ENCODE results near the gene INF2. TPM values are rescaled to one million over a fixed set of nuclear protein-coding genes. Genes with fewer than 3 reads are reported as not detected.

The INF2 gene
- total RNA-seq, 2 experiments from 2014 or later: 61.5 to 65.0 TPM

- intact Hi-C loops (cut with micrococcal nuclease): no loop called here
- Mint-ChIP-seq H3K27ac (no peak overlapping the region), H3K4me3 (no peak overlapping the region)
These were observed 10.0 kb downstream of the INF2 start for GRCh38 chr14:104699426-104699748.

GRCh38 chr14:104700225-104700651 is 10.8 kb downstream of the INF2 start:
- no peak for DNase-seq
- H3K9me3 Mint-ChIP-seq: no peaks in the 10 kb centered on the region
- intact Hi-C loops (cut with micrococcal nuclease): no loop called here
- peaks cover 14% of the 10 kb centered on the region for H3K36me3 Mint-ChIP-seq (ENCODE audit: low read depth)
- peaks cover 12% of the 10 kb centered on the region for H3K4me1 Mint-ChIP-seq (ENCODE audit: low read depth)
- TF ChIP-seq CTCF (IDR thresholded peaks at IDR 0.05): no peak
- no peak overlapping the region for H3K4me3 Mint-ChIP-seq
- no peak for ATAC-seq
- no peaks in the 10 kb centered on the region for H3K27me3 Mint-ChIP-seq
- H3K27ac Mint-ChIP-seq: no peak overlapping the region
- POLR2A ChIA-PET: interaction anchor here (0.6 kb wide), 1 partner anchor 207 kb away, joined by 3 read pairs; no protein-coding TSS in a partner anchor
- CTCF ChIA-PET: interaction anchor here (1.0 kb wide), 1 partner anchor 10 kb away, joined by 3 read pairs; no protein-coding TSS in a partner anchor

More at GRCh38 chr14:104699426-104699748, 10.0 kb downstream of the INF2 start:
- Mint-ChIP-seq H3K27me3 (no peaks in the 10 kb centered on the region), H3K4me1 (ENCODE audit: low read depth) (peaks cover 20% of the 10 kb centered on the region), H3K36me3 (ENCODE audit: low read depth) (peaks cover 12% of the 10 kb centered on the region), H3K9me3 (no peaks in the 10 kb centered on the region)
- DNase-seq (no peak), ATAC-seq (no peak)
- CTCF ChIA-PET: no interaction called here
- POLR2A ChIA-PET: no interaction called here
- no peak for TF ChIP-seq CTCF (IDR thresholded peaks at IDR 0.05)

- H3K27me3 Mint-ChIP-seq: no peaks in the 10 kb centered on the region
- H3K36me3 Mint-ChIP-seq (ENCODE audit: low read depth): peaks cover 12% of the 10 kb centered on the region
- H3K4me3 Mint-ChIP-seq: no peak overlapping the region
- ChIA-PET CTCF (interaction anchor here (1.0 kb wide), 1 partner anchor 10 kb away, joined by 3 read pairs; no protein-coding TSS in a partner anchor), POLR2A (interaction anchor here (0.6 kb wide), 1 partner anchor 207 kb away, joined by 3 read pairs; no protein-coding TSS in a partner anchor)
- no peaks in the 10 kb centered on the region for H3K9me3 Mint-ChIP-seq
- no peak for TF ChIP-seq CTCF (IDR thresholded peaks at IDR 0.05)
- DNase-seq (no peak), ATAC-seq (no peak)
- H3K4me1 Mint-ChIP-seq (ENCODE audit: low read depth): peaks cover 7% of the 10 kb centered on the region
- intact Hi-C loops (cut with micrococcal nuclease): no loop called here
- no peak overlapping the region for H3K27ac Mint-ChIP-seq
These were observed 11.4 kb downstream of the INF2 start for GRCh38 chr14:104700747-104701217.

- ChIA-PET POLR2A (no interaction called here), CTCF (interaction anchor here (1.0 kb wide), 1 partner anchor 11 kb away, joined by 3 read pairs; no protein-coding TSS in a partner anchor)
- H3K4me3 Mint-ChIP-seq: no peak overlapping the region
- peaks cover 13% of the 10 kb centered on the region for H3K36me3 Mint-ChIP-seq (ENCODE audit: low read depth)
- no peaks in the 10 kb centered on the region for H3K4me1 Mint-ChIP-seq (ENCODE audit: low read depth)
- DNase-seq: no peak
- intact Hi-C loops (cut with micrococcal nuclease): no loop called here
- no peak overlapping the region for H3K27ac Mint-ChIP-seq
- no peaks in the 10 kb centered on the region for H3K9me3 Mint-ChIP-seq
- ATAC-seq: no peak
- TF ChIP-seq CTCF (IDR thresholded peaks at IDR 0.05): no peak
- H3K27me3 Mint-ChIP-seq: no peaks in the 10 kb centered on the region
These were observed 12.1 kb downstream of the INF2 start for GRCh38 chr14:104701383-104702076.

- no peaks in the 10 kb centered on the region for H3K27me3 Mint-ChIP-seq
- DNase-seq (no peak), ATAC-seq (no peak)
- no peak for TF ChIP-seq CTCF (IDR thresholded peaks at IDR 0.05)
- CTCF ChIA-PET: interaction anchor here (1.2 kb wide), 1 partner anchor 20 kb away, joined by 3 read pairs; no protein-coding TSS in a partner anchor
- no peak overlapping the region for H3K4me3 Mint-ChIP-seq
- intact Hi-C loops (cut with micrococcal nuclease): no loop called here
- POLR2A ChIA-PET: no interaction called here
- no peak overlapping the region for H3K27ac Mint-ChIP-seq
- H3K4me1 Mint-ChIP-seq (ENCODE audit: low read depth): no peaks in the 10 kb centered on the region
- H3K36me3 Mint-ChIP-seq (ENCODE audit: low read depth): peaks cover 13% of the 10 kb centered on the region
- no peaks in the 10 kb centered on the region for H3K9me3 Mint-ChIP-seq
These were observed 12.7 kb downstream of the INF2 start for GRCh38 chr14:104702106-104702505.
